Keratinocyte (primary cell): Measurements from ENCODE around the gene ERFE. TPM values are rescaled to one million over a fixed set of nuclear protein-coding genes. Genes with fewer than 3 reads are reported as not detected.

Experiments used
- DNase-seq: peaks from one replicate; pipeline ENCODE4 v3.0.0-alpha.2; 2011; ENCODE audit warnings: low read depth, missing footprints, low spot score
- FAIRE-seq: peaks from 2 replicates; lab custom pipeline; 2011; peaks lifted over from hg19 to GRCh38; lab: Jason Lieb, UNC
- H2AFZ ChIP-seq: 2 replicates; pipeline ENCODE4 v1.6.0; 2012; ENCODE audit warnings: low read length, control low read depth, inconsistent platforms; ENCODE audit not compliant: control insufficient read depth
- H3K27ac ChIP-seq: 2 replicates; pipeline ENCODE4 v1.5.1; 2011; ENCODE audit warnings: low read length; ENCODE audit not compliant: control insufficient read depth, insufficient read depth
- H3K27me3 ChIP-seq: 3 replicates; pipeline ENCODE4 v1.6.0; 2011; ENCODE audit warnings: low read length; ENCODE audit not compliant: control insufficient read depth, insufficient read depth; ENCODE audit errors: extremely low read depth
- H3K36me3 ChIP-seq, 2 experiments: 2 replicates in 1 of 2; 3 replicates in 1 of 2; pipeline ENCODE4 v1.5.1; 2011; ENCODE audit warnings: low read length in 2 of 2, mild to moderate bottlenecking in 1 of 2; ENCODE audit not compliant: control insufficient read depth in 2 of 2, insufficient read depth in 2 of 2; ENCODE audit errors: extremely low read depth in 1 of 2
- H3K4me1 ChIP-seq: 3 replicates; pipeline ENCODE4 v1.5.1; 2011; ENCODE audit warnings: low read length; ENCODE audit not compliant: control insufficient read depth, insufficient read depth; ENCODE audit errors: extremely low read depth
- H3K4me2 ChIP-seq: 3 replicates; pipeline ENCODE4 v1.6.0; 2011; ENCODE audit warnings: low read depth, low read length; ENCODE audit not compliant: control insufficient read depth, insufficient read depth; ENCODE audit errors: extremely low read depth
- H3K4me3 ChIP-seq, 3 experiments: fragments of 200-600 bp in 1 of 3; sonication (generic) in 1 of 3; 2 replicates in 2 of 3; 3 replicates in 1 of 3; pipeline ENCODE4 v1.5.1; 2011 to 2016; ENCODE audit warnings: low read length in 3 of 3, mild to moderate bottlenecking in 3 of 3, control low read depth in 2 of 3, inconsistent platforms in 1 of 3, low read depth in 1 of 3, mixed read lengths in 1 of 3, mixed run types in 1 of 3, moderate library complexity in 1 of 3; ENCODE audit not compliant: control insufficient read depth in 2 of 3, insufficient read depth in 2 of 3; ENCODE audit errors: extremely low read depth in 1 of 3
- H3K79me2 ChIP-seq: 2 replicates; pipeline ENCODE4 v1.6.0; 2012; ENCODE audit warnings: low read length; ENCODE audit not compliant: control insufficient read depth, insufficient read depth
- H3K9ac ChIP-seq: 3 replicates; pipeline ENCODE4 v1.6.0; 2011; ENCODE audit warnings: low read length; ENCODE audit not compliant: control insufficient read depth, insufficient read depth; ENCODE audit errors: extremely low read depth
- H3K9me1 ChIP-seq: 3 replicates; pipeline ENCODE4 v1.6.0; 2011; ENCODE audit warnings: low read length; ENCODE audit not compliant: control insufficient read depth, insufficient read depth; ENCODE audit errors: extremely low read depth
- H3K9me3 ChIP-seq: 2 replicates; pipeline ENCODE4 v1.5.1; 2012; ENCODE audit warnings: low read depth, low read length; ENCODE audit not compliant: control insufficient read depth
- H4K20me1 ChIP-seq: 3 replicates; pipeline ENCODE4 v1.6.0; 2011; ENCODE audit warnings: low read length; ENCODE audit not compliant: control insufficient read depth, insufficient read depth; ENCODE audit errors: extremely low read depth
- CTCF ChIP-seq, 3 experiments: IDR thresholded peaks in 1 of 3; conservative IDR thresholded peaks in 1 of 3; optimal IDR thresholded peaks in 1 of 3; 2 replicates in 2 of 3; 3 replicates in 1 of 3; pipeline versions ENCODE3 to v1.5.1; 2011; ENCODE audit warnings: low read length in 3 of 3, mild to moderate bottlenecking in 3 of 3, moderate library complexity in 2 of 3, control low read depth in 1 of 3, inconsistent platforms in 1 of 3; ENCODE audit not compliant: insufficient read depth in 2 of 3; ENCODE audit errors: extremely low read depth in 1 of 3
- EZH2 ChIP-seq: IDR thresholded peaks from one replicate; pipeline ENCODE4 v1.6.1; 2012; ENCODE audit warnings: inconsistent platforms, mild to moderate bottlenecking, low read length, moderate library complexity
- dilution Hi-C: fragments of 300-500 bp; cut with MboI; formaldehyde crosslinking; loops from one replicate; pipeline ENCODE4 v1.7.0; 2020; ENCODE audit warnings: low sequenced_read_pairs; ENCODE audit not compliant: extremely low pct_ligation_motif_present
- polyA plus RNA-seq, 5 experiments: library from polyadenylated mRNA; depleted of rRNA in 3 of 5; stranded (reverse) in 3 of 5; stranded (forward) in 1 of 5; unstranded in 1 of 5; fragments of >200 nt; gene quantifications; 1 replicate in 1 of 5; 2 replicates in 3 of 5; 3 replicates in 1 of 5; pipeline versions ENCODE4 v1.2.1 to v1.2.3, GENCODE V29; 2011 to 2012; ENCODE audit warnings: missing spikeins in 2 of 5, low read depth in 1 of 5, low replicate concordance in 1 of 5

ERFE gene
- polyA plus RNA-seq, 1 donor (not counting 4 experiments of a cell fraction or from before 2014, with no cell fraction given): 0.14 TPM

- FAIRE-seq: no peak
- Histone ChIP-seq H3K27me3 (peaks cover 10% of the 10 kb centered on the region), H4K20me1 (no peaks in the 10 kb centered on the region)
These were observed 707 bp upstream of the ERFE start for GRCh38 chr2:238158018-238158508.

GRCh38 chr2:238159071-238159539, 335 bp downstream of the ERFE start:
- FAIRE-seq: no peak
- no peaks in the 10 kb centered on the region for H3K4me1 ChIP-seq
- H3K36me3 ChIP-seq: no peaks in the 10 kb centered on the region
- H3K9me1 ChIP-seq: no peaks in the 10 kb centered on the region
- no peak overlapping the region for H3K27ac ChIP-seq
- peak overlapping the region; percentile 46 for H3K9ac ChIP-seq
- no peaks in the 10 kb centered on the region for H4K20me1 ChIP-seq
- TF ChIP-seq EZH2: no peak
- TF ChIP-seq CTCF (optimal IDR thresholded peaks at IDR 0.05 in 1 of 3, IDR thresholded peaks at IDR 0.05 in 1 of 3, conservative IDR thresholded peaks at IDR 0.05 in 1 of 3; ENCODE audit: extremely low read depth in 1 of 3, insufficient read depth in 2 of 3, low read length in 3 of 3): no peak
- no peaks in the 10 kb centered on the region for H3K9me3 ChIP-seq
- H3K27me3 ChIP-seq: peaks cover 19% of the 10 kb centered on the region
- no peaks in the 10 kb centered on the region for H3K79me2 ChIP-seq
- dilution Hi-C loops: no loop called here
- H2AFZ ChIP-seq: no peak overlapping the region
- no peak for DNase-seq
- peak overlapping the region; percentile 9 to 36 (median 18) for H3K4me3 ChIP-seq
- H3K4me2 ChIP-seq: peak overlapping the region; percentile 61

More at GRCh38 chr2:238158018-238158508, 707 bp upstream of the ERFE start:
- Histone ChIP-seq H2AFZ (no peak overlapping the region), H3K9me3 (no peaks in the 10 kb centered on the region), H3K9me1 (no peaks in the 10 kb centered on the region), H3K36me3 (no peaks in the 10 kb centered on the region), H3K79me2 (no peaks in the 10 kb centered on the region), H3K27ac (no peak overlapping the region), H3K4me3 (no peak overlapping the region), H3K4me2 (no peak overlapping the region), H3K4me1 (no peaks in the 10 kb centered on the region), H3K9ac (no peak overlapping the region)
- TF ChIP-seq EZH2 (no peak), CTCF (optimal IDR thresholded peaks at IDR 0.05 in 1 of 3, IDR thresholded peaks at IDR 0.05 in 1 of 3, conservative IDR thresholded peaks at IDR 0.05 in 1 of 3; ENCODE audit: extremely low read depth in 1 of 3, insufficient read depth in 2 of 3, low read length in 3 of 3) (no peak)
- dilution Hi-C loops: no loop called here
- no peak for DNase-seq
